Effector CD4-positive, alpha-beta T cell (primary cell): ENCODE measurements around the gene SCYGR7.

Experiments
- DNase-seq: peaks from one replicate; pipeline ENCODE4 v3.0.0-alpha.2; 2020

Gene SCYGR7

DNA sequence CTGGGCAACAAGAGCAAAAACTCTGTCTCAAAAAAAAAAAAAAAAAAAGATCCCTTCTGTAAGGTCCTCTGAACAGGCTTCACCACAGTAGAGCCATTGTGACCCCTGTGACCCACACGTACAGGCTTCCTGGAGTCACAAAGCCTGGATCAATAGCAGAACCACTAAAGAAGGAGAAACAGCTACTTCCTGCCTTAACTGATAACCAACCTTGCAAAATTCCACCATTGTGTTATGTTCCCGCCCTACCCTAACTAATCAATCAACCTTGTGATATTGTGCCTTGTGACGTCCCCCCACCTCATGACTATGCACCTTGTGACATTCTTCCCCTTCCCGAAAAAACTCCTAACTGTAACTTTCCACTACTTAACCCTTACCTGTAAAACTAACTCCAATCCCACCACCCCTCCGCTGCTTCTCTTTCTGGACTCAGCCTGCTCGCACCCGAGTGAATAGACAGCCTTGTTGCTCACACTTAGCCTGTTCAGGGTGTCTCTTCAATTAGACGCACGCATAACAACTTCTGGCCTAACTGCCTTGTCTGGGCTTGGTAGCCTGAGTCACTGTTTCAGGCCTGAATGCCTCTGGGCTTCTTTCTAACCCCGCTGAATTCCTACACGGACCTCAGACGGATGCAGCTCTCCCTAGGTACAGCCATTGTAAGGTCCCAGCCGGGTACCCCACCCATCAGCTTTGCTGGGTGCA is 31.4 kb downstream of the SCYGR7 start:
- DNase-seq: no peak

DNA sequence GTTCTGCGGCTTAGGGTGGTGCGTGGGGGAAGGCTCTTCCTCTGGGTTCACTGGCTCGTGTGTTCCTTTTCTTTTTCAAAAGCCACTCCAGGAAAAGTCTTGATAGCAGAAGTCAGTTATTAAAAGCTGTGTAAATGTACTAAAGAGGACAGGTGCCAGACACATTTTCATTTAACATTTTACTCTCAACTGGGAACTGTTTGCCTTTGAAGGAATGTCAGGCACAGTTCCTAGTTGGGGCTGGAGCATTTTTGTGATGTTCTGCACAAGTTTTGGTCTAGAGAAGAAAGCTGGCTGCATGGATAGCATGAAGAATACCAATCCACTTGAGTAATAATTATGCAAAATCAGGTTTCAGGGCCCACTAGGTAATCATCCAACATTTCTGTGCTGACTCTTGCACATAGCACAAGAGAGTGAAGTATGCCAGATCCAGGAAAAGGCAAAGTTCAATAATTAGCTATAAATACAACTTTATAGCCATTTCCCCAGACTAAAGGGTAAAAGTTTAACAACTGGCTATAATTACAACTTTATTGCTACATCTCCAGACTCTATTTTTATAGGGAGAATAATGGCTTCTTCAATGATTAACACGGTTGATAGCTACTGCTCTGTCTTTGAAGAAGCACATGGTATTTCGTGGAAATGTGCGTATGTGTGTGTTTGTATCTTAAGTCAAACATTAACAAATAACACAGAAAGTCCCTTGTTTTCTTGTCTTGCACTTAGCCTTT is 33.8 kb downstream of the SCYGR7 start:
- DNase-seq: no peak

DNA sequence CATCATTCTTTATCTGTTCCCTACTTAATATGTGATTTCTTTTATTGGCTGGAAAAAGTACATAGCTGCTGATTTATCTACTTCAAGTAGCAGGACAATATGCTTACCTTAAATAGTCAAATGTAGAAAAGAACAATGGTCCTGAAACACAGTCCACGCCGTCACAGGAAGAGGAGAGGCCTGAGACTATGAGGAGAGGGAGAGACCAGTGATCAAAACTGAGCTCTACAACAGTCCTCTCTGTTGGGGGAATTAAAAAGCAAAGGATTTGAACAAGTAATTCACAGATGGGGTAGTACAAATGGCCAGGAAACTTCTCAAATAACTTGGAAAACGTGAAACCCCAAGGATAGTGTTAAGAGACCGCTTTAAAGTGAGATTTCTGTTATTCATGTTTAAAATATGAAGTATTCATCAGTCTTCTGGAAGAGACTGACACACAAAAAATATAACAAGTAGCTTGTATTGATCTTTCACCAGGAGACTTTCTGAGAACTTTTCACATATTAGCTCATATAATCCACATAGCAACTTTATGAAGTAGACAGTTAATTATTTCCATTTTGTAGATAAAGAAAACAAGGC is 37.7 kb downstream of the SCYGR7 start:
- no peak for DNase-seq

DNA sequence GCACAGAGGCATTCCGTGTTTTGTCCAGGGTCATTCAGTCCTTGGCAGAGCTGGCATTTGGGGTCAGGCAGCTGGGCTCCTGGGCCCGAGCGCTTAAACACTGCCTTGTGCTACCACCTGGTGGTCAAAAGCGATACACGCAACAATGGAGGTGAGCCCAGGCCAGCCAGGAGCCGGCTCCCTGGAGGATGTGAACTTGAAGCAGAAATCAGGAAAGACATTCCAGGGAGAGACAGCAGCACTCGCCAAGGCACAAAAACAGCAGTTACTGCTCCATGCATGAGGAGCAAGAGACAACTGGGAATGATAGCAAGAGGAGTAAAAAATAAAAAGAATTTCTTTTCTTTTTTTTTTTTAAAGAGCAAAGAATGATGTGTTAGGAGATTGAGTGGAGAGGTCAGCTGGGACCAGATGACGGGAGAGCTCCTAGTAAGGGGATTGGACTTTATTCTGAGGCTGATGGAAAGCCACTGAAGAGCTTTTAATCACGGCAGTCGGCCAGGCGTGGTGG is 38.3 kb downstream of the SCYGR7 start:
- peak; percentile 47 for DNase-seq

DNA sequence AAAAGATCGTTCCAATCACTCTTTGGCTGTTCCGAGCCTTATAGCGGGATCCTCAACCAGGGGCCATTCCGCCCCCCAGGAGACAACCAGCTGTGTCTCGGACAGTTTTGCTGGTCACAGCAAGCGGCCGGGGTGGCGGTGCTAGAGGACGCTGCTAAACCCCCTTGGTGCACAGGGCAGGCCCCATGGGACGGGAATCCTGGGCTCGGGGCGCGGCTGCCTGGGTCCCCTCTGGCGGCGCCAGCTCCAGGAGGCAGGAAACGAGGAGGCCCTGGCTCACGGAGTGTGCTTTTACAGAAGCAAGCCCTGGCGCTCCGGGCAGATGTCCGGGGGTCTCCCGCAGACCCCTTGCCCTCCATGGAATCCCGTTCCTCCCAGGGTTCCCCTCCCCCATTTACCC is 39.7 kb downstream of the SCYGR7 start:
- DNase-seq: no peak

DNA sequence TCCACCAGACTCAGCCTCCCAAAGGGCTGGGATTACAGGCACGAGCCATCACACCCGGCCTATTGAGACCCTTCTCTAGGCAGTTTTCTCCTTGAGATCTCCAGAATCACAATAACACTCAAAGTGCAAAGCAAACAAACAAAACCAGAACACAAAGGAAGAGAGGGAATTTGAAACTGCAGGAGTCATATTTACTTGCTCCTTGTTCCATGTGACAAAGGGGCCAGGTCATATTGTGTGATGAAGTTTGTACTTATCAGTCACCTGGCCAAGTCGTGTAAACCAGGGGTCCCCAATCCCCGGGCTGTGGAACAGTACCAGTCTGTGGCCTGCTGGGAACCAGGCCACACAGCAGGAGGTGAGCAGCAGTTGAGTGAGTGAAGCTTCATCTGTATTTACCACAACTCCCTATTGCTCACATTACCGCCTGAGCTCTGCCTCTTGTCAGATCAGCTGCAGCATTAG is 44.1 kb downstream of the SCYGR7 start:
- no peak for DNase-seq

DNA sequence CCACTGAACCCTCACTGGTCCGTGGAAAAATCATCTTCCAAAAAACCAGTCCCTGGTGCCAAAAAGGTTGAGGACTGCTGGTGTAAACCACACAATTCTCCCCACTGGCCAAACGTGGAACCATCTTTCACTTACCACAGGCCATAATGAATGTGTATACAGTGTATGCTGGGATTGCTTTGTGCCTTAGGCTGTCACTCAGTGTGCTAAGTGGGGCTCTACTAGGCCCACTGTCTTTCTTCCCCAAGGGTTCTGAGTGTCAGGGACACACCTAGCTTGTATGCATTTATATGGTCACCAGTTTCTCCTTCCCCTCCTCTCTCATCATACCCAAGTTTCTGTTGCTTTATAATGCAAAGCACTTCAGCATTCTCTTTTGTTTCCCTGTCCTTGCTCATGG is 44.8 kb downstream of the SCYGR7 start:
- DNase-seq: no peak

DNA sequence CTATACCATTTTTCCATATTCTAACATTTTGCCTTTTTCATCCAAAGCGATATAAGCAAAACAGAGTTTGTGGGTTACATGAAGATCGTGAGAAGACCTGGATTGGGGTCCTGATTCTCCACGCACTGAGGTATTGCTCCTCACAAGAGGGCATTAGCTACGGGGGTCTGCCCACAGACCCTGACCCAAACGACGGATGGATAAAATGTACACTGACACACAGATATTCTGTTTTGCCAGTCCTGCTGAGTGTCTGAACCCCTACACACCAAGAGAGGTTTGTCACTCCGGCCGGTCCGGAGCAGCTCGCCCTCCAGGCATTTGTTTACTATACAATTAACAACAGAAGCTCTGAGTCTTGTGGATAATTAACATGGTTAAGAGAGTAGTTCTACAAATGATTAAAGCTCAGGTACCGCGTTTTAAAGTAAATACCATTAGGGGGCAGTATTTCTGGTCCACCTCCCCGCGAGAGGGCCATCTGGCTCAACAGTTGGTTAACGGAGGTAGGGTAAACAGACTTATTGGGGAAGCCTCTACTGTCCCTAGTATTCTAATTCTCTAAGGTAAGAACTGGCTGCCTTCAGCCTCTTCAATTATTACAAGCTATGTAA is 46.0 kb downstream of the SCYGR7 start:
- DNase-seq: no peak

DNA sequence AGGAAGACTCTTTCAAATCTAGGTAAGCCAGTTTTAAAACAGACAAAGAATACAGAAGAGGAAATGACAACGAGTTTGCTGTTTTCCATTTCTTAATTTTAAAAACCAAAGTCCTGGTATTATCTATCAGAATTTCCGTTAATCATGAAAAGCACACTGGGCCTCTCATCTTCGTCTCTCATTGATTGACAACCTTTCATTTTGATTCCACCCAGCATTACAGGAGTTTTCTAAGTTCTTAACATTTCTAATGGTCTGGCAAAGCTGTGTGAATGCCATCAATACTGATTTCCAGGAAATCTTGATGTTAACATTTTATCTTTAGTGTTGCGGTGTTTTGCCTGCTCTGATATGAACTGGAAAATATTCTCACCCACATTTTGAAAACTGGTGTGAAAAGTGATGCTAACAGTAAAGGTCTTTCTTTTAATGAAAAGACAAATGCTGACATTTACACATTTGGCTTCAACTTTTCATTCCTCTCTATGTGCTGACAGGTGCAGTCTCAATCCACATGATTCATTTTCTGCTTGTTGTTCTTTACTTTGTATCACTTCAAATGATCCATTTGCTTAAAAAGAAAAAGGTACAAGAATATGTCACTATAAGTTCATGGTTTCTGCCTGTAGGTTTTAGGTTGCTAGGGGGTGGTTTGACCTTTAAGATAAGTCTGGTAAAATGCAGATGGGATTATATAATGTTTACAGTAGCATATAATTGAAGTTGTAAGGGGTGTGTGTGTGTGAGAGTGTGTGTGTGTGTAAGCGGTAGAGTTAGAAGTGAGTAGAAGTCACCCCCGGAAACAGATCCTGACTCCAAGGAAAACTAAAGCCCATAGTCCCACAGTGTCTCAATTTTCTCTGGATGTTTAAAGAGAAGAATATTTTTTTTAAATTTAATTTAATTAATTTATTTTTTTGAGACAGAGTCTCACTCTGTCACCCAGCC is 47.0 kb downstream of the SCYGR7 start:
- no peak for DNase-seq
